GM23338 (cell line): Measurements from ENCODE around the gene TMEM106C. TPM values are rescaled to one million over a fixed set of nuclear protein-coding genes. Genes with fewer than 3 reads are reported as not detected.

Experiments used
- ATAC-seq: fragments of 200-7000 bp; cut with Tn5 transposase; 3 replicates; pipeline ENCODE4 v1.9.1; 2020
- DNase-seq: peaks from one replicate; pipeline ENCODE4 v3.0.0-alpha.2; 2015; ENCODE audit warnings: low spot score
- H2AFZ ChIP-seq: fragments of 200-600 bp; sonication (generic); 2 replicates; pipeline ENCODE4 v1.8.0; 2016; ENCODE audit warnings: antibody characterized with exemption, mild to moderate bottlenecking, moderate library complexity
- H3F3A ChIP-seq: fragments of 200-600 bp; sonication (generic); replicated peaks from 2 replicates; pipeline ENCODE4 v1.8.0; 2017; ENCODE audit warnings: antibody characterized with exemption, mixed run types, low read depth
- H3K27ac ChIP-seq: fragments of 200-600 bp; sonication (generic); 2 replicates; pipeline ENCODE4 v1.6.1; 2016; ENCODE audit warnings: low read depth
- H3K27me3 ChIP-seq: fragments of 200-600 bp; sonication (generic); 2 replicates; pipeline ENCODE4 v1.8.0; 2016; ENCODE audit warnings: mild to moderate bottlenecking, mixed run types, moderate library complexity; ENCODE audit not compliant: insufficient read depth
- H3K36me3 ChIP-seq: fragments of 200-600 bp; sonication (generic); 2 replicates; pipeline ENCODE4 v1.8.0; 2016; ENCODE audit warnings: mild to moderate bottlenecking; ENCODE audit not compliant: insufficient read depth
- H3K4me1 ChIP-seq: fragments of 200-600 bp; sonication (generic); 2 replicates; pipeline ENCODE4 v1.8.0; 2016; ENCODE audit warnings: mild to moderate bottlenecking, moderate library complexity; ENCODE audit not compliant: insufficient read depth
- H3K4me2 ChIP-seq: fragments of 200-600 bp; sonication (generic); 2 replicates; pipeline ENCODE4 v1.7.1; 2017; ENCODE audit warnings: mixed run types
- H3K4me3 ChIP-seq: fragments of 200-600 bp; sonication (generic); 2 replicates; pipeline ENCODE4 v1.6.1; 2016; ENCODE audit warnings: mixed run types
- H3K79me2 ChIP-seq: fragments of 200-600 bp; sonication (generic); replicated peaks from 2 replicates; pipeline ENCODE4 v1.8.0; 2017; ENCODE audit warnings: mild to moderate bottlenecking; ENCODE audit not compliant: insufficient read depth
- H3K9me2 ChIP-seq: fragments of 200-600 bp; sonication (generic); 2 replicates; pipeline ENCODE4 v1.8.0; 2017; ENCODE audit not compliant: insufficient read depth
- H4K20me1 ChIP-seq: fragments of 200-600 bp; sonication (generic); replicated peaks from 2 replicates; pipeline ENCODE4 v1.8.0; 2017; ENCODE audit warnings: mild to moderate bottlenecking; ENCODE audit not compliant: insufficient read depth
- H3K27ac Mint-ChIP-seq: 2 replicates; pipeline ENCODE4 v1.8.0; 2020; ENCODE audit warnings: inconsistent platforms, mild to moderate bottlenecking, moderate library complexity, mixed read lengths
- H3K27me3 Mint-ChIP-seq: 3 replicates; pipeline ENCODE4 v1.8.0; 2022; ENCODE audit warnings: low read depth, mild to moderate bottlenecking, moderate library complexity, mixed read lengths, inconsistent platforms; ENCODE audit not compliant: insufficient read depth, poor library complexity
- H3K36me3 Mint-ChIP-seq: 3 replicates; pipeline ENCODE4 v1.8.0; 2021; ENCODE audit warnings: low read depth, mild to moderate bottlenecking, inconsistent platforms, moderate library complexity, mixed read lengths
- H3K4me1 Mint-ChIP-seq: 3 replicates; pipeline ENCODE4 v1.8.0; 2020; ENCODE audit warnings: mild to moderate bottlenecking, inconsistent platforms, mixed read lengths
- H3K4me3 Mint-ChIP-seq: 3 replicates; pipeline ENCODE4 v1.8.0; 2021; ENCODE audit warnings: moderate library complexity, mild to moderate bottlenecking, inconsistent platforms, mixed read lengths
- H3K9me3 Mint-ChIP-seq: 3 replicates; pipeline ENCODE4 v1.8.0; 2020; ENCODE audit warnings: moderate library complexity, mild to moderate bottlenecking, inconsistent platforms, mixed read lengths
- CREB1 ChIP-seq: fragments of 250-450 bp; sonication (Bioruptor Pico); IDR thresholded peaks from 2 replicates; pipeline ENCODE4 v1.5.0; 2020; ENCODE audit warnings: low read depth, mild to moderate bottlenecking, moderate library complexity
- CTCF ChIP-seq, 2 experiments: fragments of 200-600 bp in 1 of 2; sonication (generic) in 1 of 2; conservative IDR thresholded peaks; 2 replicates each; pipeline versions ENCODE4 v1.5.1 to v1.6.1; 2016 to 2017; ENCODE audit warnings: antibody characterized with exemption in 2 of 2, low read depth in 2 of 2, mild to moderate bottlenecking in 2 of 2, moderate library complexity in 1 of 2
- ETS1 ChIP-seq: IDR thresholded peaks from 2 replicates; pipeline ENCODE4 v1.6.1; 2016; ENCODE audit warnings: antibody characterized with exemption
- EZH2 ChIP-seq: fragments of 200-600 bp; sonication (generic); IDR thresholded peaks from one replicate; pipeline ENCODE4 v1.8.0; 2017; ENCODE audit warnings: antibody characterized with exemption, mild to moderate bottlenecking, low read depth; ENCODE audit not compliant: unreplicated experiment
- EZH2phosphoT487 ChIP-seq: fragments of 200-600 bp; sonication (generic); IDR thresholded peaks from one replicate; pipeline ENCODE4 v1.8.1; 2018; ENCODE audit warnings: antibody characterized with exemption; ENCODE audit not compliant: unreplicated experiment
- JUNB ChIP-seq: IDR thresholded peaks from one replicate; pipeline ENCODE4 v1.6.1; 2016; ENCODE audit warnings: antibody characterized with exemption; ENCODE audit not compliant: unreplicated experiment
- NANOG ChIP-seq: IDR thresholded peaks from 2 replicates; pipeline ENCODE4 v1.6.1; 2016; ENCODE audit warnings: antibody characterized with exemption, borderline replicate concordance
- POLR2AphosphoS5 ChIP-seq: IDR thresholded peaks from 2 replicates; pipeline ENCODE4 v1.6.1; 2016; ENCODE audit warnings: antibody characterized with exemption, low read depth
- REST ChIP-seq: IDR thresholded peaks from one replicate; pipeline ENCODE4 v1.6.1; 2018; ENCODE audit warnings: antibody characterized with exemption; ENCODE audit not compliant: unreplicated experiment
- STAT1 ChIP-seq: IDR thresholded peaks from one replicate; pipeline ENCODE4 v1.6.1; 2016; ENCODE audit warnings: antibody characterized with exemption; ENCODE audit not compliant: unreplicated experiment
- ZNF114 ChIP-seq: fragments of 250-450 bp; sonication (Bioruptor Pico); IDR thresholded peaks from 2 replicates; pipeline ENCODE4 v1.5.0; 2020; ENCODE audit warnings: mild to moderate bottlenecking, moderate library complexity
- ZNF331 ChIP-seq: fragments of 250-450 bp; sonication (Bioruptor Pico); IDR thresholded peaks from 2 replicates; pipeline ENCODE4 v1.5.0; 2020; ENCODE audit warnings: low read depth, mild to moderate bottlenecking, moderate library complexity
- ZNF462 ChIP-seq: fragments of 250-450 bp; sonication (Bioruptor Pico); IDR thresholded peaks from 2 replicates; pipeline ENCODE4 v1.5.0; 2020; ENCODE audit warnings: mild to moderate bottlenecking, moderate library complexity
- polyA plus RNA-seq: library from polyadenylated mRNA; unstranded; fragments of >200 nt; fragmentation: Nextera tagmentation; extraction: Ambion mirVana; gene quantifications from 2 replicates; pipeline ENCODE4 v1.2.1, GENCODE V29; 2016
- total RNA-seq: library from RNA; depleted of rRNA; stranded (reverse); fragments of >200 nt; shearing (Covaris generic); gene quantifications from 2 replicates; pipeline ENCODE4 v1.2.3, GENCODE V29; 2014

The TMEM106C gene
- total and polyA plus RNA-seq, 2 experiments from 2014 or later = 43.5 to 83.7 TPM

GRCh38 chr12:47979686-47980085 is 16.3 kb downstream of the TMEM106C start (continued):
- no peak for TF ChIP-seq REST
- TF ChIP-seq POLR2AphosphoS5 = no peak
- no peak for TF ChIP-seq STAT1
- no peak for TF ChIP-seq EZH2
- no peak for TF ChIP-seq CREB1 (CRISPR knock-in tag)
- no peak for TF ChIP-seq ZNF331 (CRISPR knock-in tag)
- no peak for TF ChIP-seq NANOG

- H3K79me2 ChIP-seq = no peaks in the 10 kb centered on the region
- no peak overlapping the region for H3K4me3 ChIP-seq
- H3K27me3 ChIP-seq = no peaks in the 10 kb centered on the region
- no peaks in the 10 kb centered on the region for H3K36me3 ChIP-seq
- 0 out of 3 replicates have a peak, but pooled peaks cover 6% of the 10 kb centered on the region for H3K4me1 Mint-ChIP-seq
- ATAC-seq (no peak), DNase-seq (no peak)
- no peak overlapping the region for H3K4me3 Mint-ChIP-seq
- H3K36me3 Mint-ChIP-seq = no peaks in the 10 kb centered on the region; the same call in 2 of the 3 replicates
- TF ChIP-seq POLR2AphosphoS5 (no peak), JUNB (no peak), STAT1 (no peak), ETS1 (no peak), ZNF331 (CRISPR knock-in tag) (no peak), EZH2 (no peak), EZH2phosphoT487 (no peak), NANOG (no peak), ZNF114 (no peak), CTCF (conservative IDR thresholded peaks at IDR 0.05; ENCODE audit: low read depth in 2 of 2) (no peak), ZNF462 (CRISPR knock-in tag) (no peak)
- H3K4me2 ChIP-seq = no peak overlapping the region
- H3K27me3 Mint-ChIP-seq = peaks cover 29% of the 10 kb centered on the region
- no peak overlapping the region for H3K27ac Mint-ChIP-seq
- no peaks in the 10 kb centered on the region for H3K9me2 ChIP-seq
- H3F3A ChIP-seq = no peaks in the 10 kb centered on the region
- H4K20me1 ChIP-seq = no peaks in the 10 kb centered on the region
- no peak overlapping the region for H2AFZ ChIP-seq
- no peak overlapping the region for H3K27ac ChIP-seq
- no peaks in the 10 kb centered on the region for H3K9me3 Mint-ChIP-seq
- H3K4me1 ChIP-seq = no peaks in the 10 kb centered on the region
Measured at GRCh38 chr12:47980197-47980596, 16.8 kb downstream of the TMEM106C start.
